Mucosa of descending colon (tissue), 3 donors: ENCODE data around the gene NSMF. TPM values are rescaled to one million over a fixed set of nuclear protein-coding genes. Genes with fewer than 3 reads are reported as not detected.
A peak's percentile ranks its signal among the peaks of the same experiment; 100 is the strongest.

ENCODE experiments used
- ATAC-seq: fragments of 200-7000 bp; cut with Tn5 transposase; one replicate; pipeline ENCODE4 v1.9.1; 2020; ENCODE audit warnings: mild to moderate bottlenecking, moderate library complexity
- DNase-seq, 3 donors: peaks; one replicate each; pipeline ENCODE4 v3.0.0-alpha.2; 2020
- H3K36me3 ChIP-seq: fragments of 200-600 bp; one replicate; pipeline ENCODE4 v1.8.0; 2021; ENCODE audit warnings: low read depth, mild to moderate bottlenecking
- H3K4me1 ChIP-seq: fragments of 200-600 bp; one replicate; pipeline ENCODE4 v1.8.0; 2021; ENCODE audit warnings: low read depth, mild to moderate bottlenecking
- H3K4me3 ChIP-seq: fragments of 200-600 bp; one replicate; pipeline ENCODE4 v1.8.0; 2021; ENCODE audit warnings: mild to moderate bottlenecking
- H3K9me3 ChIP-seq: fragments of 200-600 bp; one replicate; pipeline ENCODE4 v1.8.0; 2021; ENCODE audit warnings: mild to moderate bottlenecking
- intact Hi-C, 2 donors: fragments of 100-400 bp; cut with DNase I in 1 of 2; cut with micrococcal nuclease in 1 of 2; formaldehyde crosslinking; loops; one replicate each; pipeline versions ENCODE4 v1.11.0 to v1.11.1; 2022; cut with DNase I, micrococcal nuclease
- total RNA-seq, 3 donors: library from RNA; stranded (reverse); fragmentation: NEBNext Ultra II Directional in 2 of 3; extraction: Animal tissue kit (Norgen Biotek cat#: 25700) in 2 of 3; gene quantifications; one replicate each; pipeline versions ENCODE4 v1.2.1 to v1.2.4, GENCODE V29; 2021 to 2023
- TF ChIP-seq, protein P1 (sequence below): fragments of 200-600 bp; IDR thresholded peaks from one replicate; pipeline ENCODE4 v1.8.0; 2022; ENCODE audit warnings: antibody characterized with exemption, mild to moderate bottlenecking
- donor health status: DM: no; HTN: no; CAD: no; lungs with moderate emphysema.
- donor health status: DM: no; HTN: no; CAD: no.
- donor health status: DM: no; HTN: yes; CAD: no.

The NSMF gene
- total RNA-seq, 3 donors from 2014 or later: 30.1 to 48.0 (median 43.4) TPM

DNA sequence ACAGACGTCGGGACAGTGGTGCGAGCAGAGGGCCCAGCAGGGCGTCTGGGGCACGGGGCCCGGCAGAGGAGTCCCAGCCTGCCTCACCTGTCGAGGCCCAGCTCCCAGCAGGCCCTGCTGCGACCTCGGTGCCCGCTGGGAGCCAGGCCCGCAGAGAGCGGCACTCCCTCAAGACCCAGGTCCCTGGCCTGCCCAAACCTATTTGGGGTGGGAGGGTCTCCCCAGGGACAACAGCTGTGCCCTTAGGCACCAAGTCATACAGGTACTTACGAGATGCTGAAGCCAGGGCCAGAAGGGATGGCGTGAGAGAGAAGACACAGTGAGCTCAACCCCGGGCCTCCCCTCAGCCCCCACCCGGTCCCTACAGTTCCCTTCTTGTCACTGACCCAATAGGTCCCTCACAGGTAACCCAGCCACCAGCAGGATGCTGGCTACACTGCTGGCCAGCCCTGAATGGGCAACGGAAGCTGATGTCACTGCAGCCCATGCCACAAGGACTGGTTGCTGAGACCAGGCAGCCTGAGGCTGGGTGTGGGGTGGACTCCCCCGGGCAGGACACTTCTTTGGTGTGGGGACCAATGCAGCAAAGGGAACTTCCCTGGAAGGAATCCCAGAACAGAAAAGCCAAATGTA lies 3.7 kb downstream of the NSMF start:
- no peaks in the 10 kb centered on the region for H3K36me3 ChIP-seq

DNA sequence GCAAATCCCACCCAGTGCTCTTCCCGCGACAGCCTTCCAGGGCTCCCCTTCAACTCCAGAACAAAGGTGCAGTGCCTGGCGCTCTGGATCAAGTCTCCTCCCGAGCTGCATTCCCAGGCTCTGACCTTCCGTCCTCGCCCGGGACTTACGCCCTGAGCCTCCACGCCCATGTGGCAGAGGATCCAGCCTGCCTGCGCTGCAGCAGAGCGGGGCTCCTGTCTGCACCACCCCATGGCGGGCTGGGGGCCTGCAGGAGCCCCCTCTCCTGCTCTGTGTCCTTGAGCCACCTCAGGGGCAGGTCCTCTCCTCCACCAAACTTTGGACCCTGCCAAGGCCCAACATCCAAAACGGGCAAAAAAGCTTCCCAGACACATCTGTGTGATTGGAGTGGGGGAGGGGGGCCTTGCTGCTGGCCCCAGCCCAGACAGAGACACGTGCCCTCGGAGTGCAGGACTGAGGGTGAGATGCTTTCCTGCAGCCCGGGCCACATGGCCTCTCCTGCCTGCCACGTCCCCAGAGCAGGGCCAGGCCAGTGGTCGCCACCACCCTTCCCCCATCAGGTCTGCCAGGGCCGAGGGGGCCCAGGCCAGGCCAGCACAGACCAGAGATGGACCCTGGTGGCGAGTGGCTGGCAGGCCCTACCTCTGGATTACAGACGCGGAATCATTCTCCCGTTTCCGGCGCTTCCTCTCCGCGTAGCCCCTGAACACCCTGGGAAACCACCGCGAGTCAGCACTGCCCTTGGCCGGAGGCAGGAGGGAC lies 4.4 kb downstream of the NSMF start:
- Histone ChIP-seq H3K9me3 (no peaks in the 10 kb centered on the region), H3K4me3 (no peak overlapping the region), H3K4me1 (peaks cover 34% of the 10 kb centered on the region), H3K36me3 (no peaks in the 10 kb centered on the region)
- intact Hi-C loops: no loop called here
- DNase-seq: peak; percentile 72 to 83 (median 80)
- TF ChIP-seq, protein P1, sequence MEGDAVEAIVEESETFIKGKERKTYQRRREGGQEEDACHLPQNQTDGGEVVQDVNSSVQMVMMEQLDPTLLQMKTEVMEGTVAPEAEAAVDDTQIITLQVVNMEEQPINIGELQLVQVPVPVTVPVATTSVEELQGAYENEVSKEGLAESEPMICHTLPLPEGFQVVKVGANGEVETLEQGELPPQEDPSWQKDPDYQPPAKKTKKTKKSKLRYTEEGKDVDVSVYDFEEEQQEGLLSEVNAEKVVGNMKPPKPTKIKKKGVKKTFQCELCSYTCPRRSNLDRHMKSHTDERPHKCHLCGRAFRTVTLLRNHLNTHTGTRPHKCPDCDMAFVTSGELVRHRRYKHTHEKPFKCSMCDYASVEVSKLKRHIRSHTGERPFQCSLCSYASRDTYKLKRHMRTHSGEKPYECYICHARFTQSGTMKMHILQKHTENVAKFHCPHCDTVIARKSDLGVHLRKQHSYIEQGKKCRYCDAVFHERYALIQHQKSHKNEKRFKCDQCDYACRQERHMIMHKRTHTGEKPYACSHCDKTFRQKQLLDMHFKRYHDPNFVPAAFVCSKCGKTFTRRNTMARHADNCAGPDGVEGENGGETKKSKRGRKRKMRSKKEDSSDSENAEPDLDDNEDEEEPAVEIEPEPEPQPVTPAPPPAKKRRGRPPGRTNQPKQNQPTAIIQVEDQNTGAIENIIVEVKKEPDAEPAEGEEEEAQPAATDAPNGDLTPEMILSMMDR: no peak
- peak; percentile 69 for ATAC-seq

More for the DNA sequence above, 3.7 kb downstream of the NSMF start:
- Histone ChIP-seq H3K4me1 (peaks cover 34% of the 10 kb centered on the region), H3K4me3 (no peak overlapping the region), H3K9me3 (no peaks in the 10 kb centered on the region)
- DNase-seq: peak; percentile 24 to 51 (median 41)
- intact Hi-C loops: no loop called here
- TF ChIP-seq, protein P1: no peak
- no peak for ATAC-seq

DNA sequence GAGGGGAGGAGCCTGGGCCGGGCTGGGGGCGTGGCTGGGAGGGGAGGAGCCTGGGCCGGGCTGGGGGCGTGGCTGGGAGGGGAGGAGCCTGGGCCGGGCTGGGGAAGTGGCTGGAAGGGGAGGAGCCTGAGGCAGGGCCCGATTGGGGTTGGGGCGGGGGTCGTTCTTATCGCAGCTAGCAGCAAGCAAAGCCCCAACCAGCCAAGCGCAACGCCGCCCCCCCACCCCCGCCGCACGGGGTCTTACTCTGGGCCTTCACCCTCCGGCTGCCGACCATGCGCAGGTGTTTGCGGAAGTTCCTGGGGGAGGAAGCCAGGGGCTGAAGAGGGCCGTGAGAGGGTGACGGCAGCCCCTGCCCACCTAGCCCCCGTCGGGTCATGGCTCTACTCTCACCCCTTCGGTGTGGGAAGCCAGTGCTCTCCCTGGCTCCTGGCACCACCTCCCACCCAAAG lies 5.0 kb downstream of the NSMF start:
- ATAC-seq (peak; percentile 69), DNase-seq (peak; percentile 80 to 88 (median 87))
- Histone ChIP-seq H3K9me3 (no peaks in the 10 kb centered on the region), H3K4me1 (peaks cover 29% of the 10 kb centered on the region), H3K4me3 (no peak overlapping the region), H3K36me3 (no peaks in the 10 kb centered on the region)
- TF ChIP-seq, protein P1: no peak
- intact Hi-C loops: no loop called here

DNA sequence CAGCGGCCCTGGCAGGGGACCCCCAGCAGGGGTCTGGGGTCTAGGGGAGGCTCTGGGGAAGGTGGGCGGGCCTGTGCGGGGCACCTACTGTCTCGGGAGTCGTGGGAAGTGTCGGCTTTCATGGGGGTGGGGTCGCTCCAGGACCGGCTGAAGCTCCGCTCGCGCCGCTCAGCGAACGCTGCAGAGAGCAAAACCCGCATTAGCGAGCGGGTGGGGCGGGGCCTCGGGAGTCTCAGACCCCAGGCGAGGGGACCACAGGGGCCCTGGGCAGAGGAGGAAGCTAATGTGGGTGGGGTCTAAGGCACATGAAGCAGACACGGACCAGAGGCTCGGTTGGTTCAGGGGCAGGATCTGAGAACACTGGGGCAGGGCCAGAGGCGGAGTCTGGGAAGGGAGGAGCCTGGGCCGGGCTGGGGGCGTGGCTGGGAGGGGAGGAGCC lies 5.5 kb downstream of the NSMF start:
- Histone ChIP-seq H3K9me3 (no peaks in the 10 kb centered on the region), H3K4me3 (no peak overlapping the region), H3K4me1 (peaks cover 29% of the 10 kb centered on the region), H3K36me3 (no peaks in the 10 kb centered on the region)
- TF ChIP-seq, protein P1: no peak
- DNase-seq: peak; percentile 84 to 86 (median 84)
- ATAC-seq: peak; percentile 77
- intact Hi-C loops: no loop called here

DNA sequence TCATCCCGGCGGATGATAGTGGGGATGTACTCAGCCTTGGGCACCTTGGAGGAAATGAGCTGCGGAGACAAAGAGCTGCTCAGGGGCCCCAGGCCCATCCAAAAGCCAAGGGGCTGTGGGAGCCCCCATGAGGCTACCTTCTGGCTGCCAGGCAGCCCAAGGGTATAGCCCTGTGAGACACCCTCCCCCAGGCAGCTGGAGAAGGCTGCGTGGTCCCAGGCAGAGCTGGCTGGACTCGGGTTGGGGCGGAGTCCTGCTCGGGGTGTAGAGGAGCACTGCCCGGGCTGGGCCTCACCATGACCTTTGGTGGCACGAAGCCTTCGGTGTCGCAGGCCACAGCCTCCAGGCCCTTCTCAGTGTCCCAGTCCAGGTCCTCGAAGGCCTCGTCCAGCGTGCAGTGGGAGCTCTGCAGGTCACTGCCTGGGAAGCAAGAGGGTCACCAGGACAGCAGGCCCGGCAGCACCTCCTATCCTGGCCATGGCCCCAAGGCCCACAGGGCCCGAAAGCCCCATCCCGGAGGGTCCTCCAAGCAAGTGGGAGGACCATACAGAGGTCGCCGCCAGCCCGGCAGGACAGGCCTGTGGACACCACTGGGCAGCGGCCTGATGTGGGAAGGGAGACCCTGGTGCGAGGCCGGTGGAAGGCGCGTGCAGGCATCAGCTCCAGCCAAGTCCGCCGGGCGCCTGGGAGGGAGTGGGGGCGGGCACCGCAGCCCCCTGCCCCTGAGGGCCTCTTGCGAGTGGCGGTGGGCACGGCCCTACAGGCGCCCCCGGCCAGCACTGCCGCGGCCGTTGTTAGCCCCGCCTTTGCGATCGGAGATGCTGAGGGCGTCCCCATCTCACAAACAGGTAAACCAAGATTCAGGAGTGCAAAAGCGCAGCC lies 6.1 kb downstream of the NSMF start:
- TF ChIP-seq, protein P1: no peak
- intact Hi-C loops: no loop called here
- peaks cover 23% of the 10 kb centered on the region for H3K4me1 ChIP-seq
- H3K9me3 ChIP-seq: no peaks in the 10 kb centered on the region
- ATAC-seq (no peak), DNase-seq (peak; percentile 24 to 77 (median 61))
- H3K36me3 ChIP-seq: no peaks in the 10 kb centered on the region
- no peak overlapping the region for H3K4me3 ChIP-seq
